SKM-1 (cell line): ENCODE results near the gene CFAP54.
"Not testable (repeated sequence)": the region's sequence is repeated elsewhere in the genome, so short reads cannot be mapped to it uniquely, and the experiment has no call there.

Source experiments
- DNase-seq: peaks from one replicate; lab custom pipeline; 2025; ENCODE audit not compliant: unreplicated experiment; lab: John Stamatoyannopoulos, UW

Gene CFAP54

DNA sequence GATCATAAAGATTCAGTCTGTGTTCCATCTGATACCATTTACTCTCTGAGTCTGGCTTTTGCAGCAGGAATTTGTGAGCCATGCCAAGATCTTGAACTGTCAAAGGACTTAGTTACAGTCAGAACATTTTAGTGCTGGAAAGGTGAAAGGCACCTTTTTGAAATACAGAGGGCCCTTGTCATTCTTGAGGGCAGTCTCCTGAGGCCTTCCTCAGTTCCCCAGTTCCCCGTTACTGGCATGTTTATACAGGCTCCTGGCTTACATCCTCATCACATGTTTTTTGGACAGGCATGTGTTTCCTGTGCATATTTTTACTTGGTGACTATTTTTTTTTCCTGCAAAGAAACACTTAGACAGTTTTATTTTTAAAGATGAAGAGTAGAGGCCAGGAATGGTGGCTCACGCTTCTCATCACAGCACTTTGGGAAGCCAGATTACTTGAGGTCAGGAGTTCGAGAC, 21.0 kb downstream of the CFAP54 start:
- DNase-seq: no peak

GRCh38 chr12:96513166-96513565, 23.8 kb downstream of the CFAP54 start:
- DNase-seq: no peak

DNA sequence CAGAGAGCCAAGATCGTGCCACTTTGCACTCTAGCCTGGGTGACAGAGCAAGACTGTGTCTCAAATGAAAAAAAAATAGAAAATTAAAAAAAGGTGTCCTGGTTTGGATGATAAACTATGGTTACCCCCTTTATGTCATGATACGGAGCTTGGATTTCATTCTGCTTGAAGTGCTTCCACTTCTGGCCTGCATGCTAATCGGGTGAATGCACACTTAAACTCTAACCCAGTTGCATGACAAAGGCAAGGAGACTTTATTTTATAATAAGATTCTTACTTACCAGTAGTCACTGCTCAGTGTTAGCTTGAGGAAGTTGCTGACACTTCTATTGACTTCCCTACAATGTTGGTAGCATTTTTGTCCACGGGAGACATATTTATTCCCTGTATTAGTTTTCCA, 24.3 kb downstream of the CFAP54 start:
- no peak for DNase-seq

- DNase-seq: no peak
Measured at GRCh38 chr12:96514328-96514727, 25.0 kb downstream of the CFAP54 start.

GRCh38 chr12:96516472-96517430, 27.4 kb downstream of the CFAP54 start:
- no peak for DNase-seq

GRCh38 chr12:96520767-96521166, 31.4 kb downstream of the CFAP54 start:
- DNase-seq: no peak

DNA sequence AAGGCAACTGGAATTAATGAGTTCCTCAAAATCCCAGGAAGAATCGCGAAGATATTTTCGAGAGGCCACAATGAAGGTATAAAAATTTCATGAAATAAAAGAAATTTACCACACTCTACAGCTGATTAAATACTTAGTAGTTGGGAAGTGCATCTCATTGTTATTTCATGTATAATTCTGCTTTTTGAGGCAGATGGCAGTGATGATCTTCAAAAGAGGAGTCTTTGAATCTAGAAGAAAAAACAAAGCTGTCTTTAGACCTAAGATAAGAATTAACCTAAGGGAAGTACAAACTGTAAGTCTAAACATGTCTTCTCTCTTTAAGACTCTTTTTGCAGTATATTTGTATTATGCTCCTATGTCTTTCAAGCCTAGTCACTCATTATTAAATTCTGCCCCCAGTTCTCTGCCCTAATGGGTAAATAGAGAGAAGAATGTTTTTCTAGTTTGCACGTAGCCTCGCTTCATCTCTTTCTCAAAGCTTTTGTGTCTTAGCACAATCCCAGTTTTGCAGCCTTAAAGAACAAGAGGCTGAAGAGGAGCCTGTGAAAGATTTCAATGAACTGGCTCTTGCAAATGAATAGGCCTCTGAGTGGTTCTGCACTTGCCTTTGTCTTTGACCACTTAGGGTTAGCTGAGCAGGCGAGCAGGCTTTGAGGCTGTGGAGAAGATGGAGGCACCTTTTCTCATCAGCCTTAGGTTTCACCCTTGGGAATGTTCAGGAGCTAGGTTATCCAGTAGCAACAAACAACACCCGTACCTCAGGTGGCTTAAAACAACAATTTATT, 32.7 kb downstream of the CFAP54 start:
- DNase-seq: no peak

GRCh38 chr12:96522690-96523089, 33.3 kb downstream of the CFAP54 start:
- no peak for DNase-seq

DNA sequence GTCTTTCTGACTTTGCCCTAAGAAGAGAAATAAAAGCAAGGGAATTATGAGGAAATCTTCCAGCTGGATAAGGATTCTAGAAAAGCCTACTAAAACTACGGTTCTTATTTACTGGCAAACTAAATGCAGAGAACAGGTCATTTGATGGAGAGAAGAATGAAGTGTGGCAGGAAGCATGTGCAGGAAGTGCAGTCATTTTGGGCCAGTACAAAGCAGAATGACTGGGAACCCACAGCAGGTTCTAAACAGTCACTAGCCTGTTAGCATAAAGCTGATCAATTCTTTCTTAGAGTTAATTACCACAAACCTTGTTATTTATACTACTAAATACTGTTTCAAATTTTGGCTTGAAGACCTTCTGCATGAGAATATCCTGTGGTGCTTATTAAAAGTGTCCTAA, 36.7 kb downstream of the CFAP54 start:
- no peak for DNase-seq

DNA sequence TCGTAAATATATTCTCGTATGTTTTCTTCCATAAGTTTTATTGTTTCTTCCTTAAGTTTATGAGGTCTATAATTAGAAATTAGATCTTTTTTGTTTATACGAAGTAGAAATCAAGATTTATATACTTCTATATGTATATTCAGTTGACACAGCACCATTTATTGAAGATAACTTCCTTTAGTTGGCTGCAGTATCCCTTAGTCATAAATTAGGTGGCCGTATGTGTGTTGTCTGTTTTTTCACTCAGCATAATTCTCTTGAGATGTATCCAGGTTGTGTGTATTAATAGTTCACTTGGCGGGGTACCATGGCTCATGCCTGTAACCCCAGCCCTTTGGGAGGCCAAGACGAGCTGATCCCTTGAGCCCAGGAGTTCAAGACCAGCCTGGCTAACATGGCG, 40.5 kb downstream of the CFAP54 start:
- DNase-seq: no peak

- DNase-seq: no peak
Measured at GRCh38 chr12:96534339-96534738, 45.0 kb downstream of the CFAP54 start.

- no peak for DNase-seq
Measured at GRCh38 chr12:96548384-96548783, 59.0 kb downstream of the CFAP54 start.

GRCh38 chr12:96549341-96549740, 60.0 kb downstream of the CFAP54 start:
- no peak for DNase-seq

GRCh38 chr12:96570579-96570978, 81.2 kb downstream of the CFAP54 start:
- no peak for DNase-seq

DNA sequence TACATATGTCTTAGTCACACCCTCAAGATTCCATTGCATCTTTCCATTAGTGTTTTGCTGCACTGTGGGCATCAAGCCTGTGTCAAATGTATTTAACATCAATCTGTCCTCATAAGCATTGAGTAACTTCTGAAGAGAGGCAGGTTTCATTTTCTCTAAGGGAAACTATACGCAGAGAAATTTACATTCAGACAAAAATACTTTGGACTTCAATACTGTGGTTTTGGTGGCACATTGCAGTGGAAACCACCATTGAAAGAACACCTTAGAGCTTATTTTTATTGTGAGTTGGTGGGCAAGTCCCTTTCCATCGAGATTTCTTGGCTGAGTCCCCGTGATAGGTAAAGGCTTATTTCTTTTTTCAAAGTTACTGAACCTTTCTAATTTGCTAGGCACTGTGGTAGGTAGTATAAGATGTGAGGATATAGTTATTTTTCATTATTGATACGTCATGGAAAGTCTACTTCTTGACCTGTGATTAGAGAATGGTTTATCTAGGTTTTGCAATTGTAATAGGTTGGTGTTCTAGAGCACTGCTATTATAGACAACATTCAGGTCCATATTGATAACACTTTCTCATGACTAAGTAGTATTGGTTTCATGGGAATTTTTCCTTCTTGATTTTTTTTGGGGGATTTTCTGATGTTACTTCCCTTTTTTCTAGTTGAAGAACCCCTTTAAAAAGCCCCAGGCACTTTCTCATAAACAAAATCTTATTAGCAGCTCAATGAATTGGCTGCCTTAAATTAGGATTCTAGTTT, 81.9 kb downstream of the CFAP54 start:
- no peak for DNase-seq

- DNase-seq: peak; percentile 16
Measured at GRCh38 chr12:96578526-96579125, 89.2 kb downstream of the CFAP54 start.

DNA sequence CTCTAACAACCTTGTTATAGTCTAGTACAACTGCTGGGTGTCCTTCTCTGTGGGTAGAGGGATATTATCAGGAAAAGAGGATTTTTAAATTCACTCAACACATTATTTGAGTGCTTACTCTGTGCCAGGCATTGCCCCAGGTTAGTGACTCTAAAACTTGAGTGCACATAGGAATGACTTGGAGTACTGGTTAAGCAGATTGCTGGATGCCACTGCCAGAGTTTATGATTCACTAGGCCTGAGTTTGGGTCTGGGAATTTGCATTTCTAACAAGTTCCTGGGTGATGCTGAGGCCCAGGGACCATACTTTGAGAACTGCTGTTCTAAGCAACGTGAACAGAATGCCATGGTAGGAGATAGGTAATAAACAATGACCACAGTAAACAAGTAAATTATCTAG, 96.6 kb downstream of the CFAP54 start:
- DNase-seq: no peak

- DNase-seq: no peak
Measured at GRCh38 chr12:96587691-96588090, 98.3 kb downstream of the CFAP54 start.

- no peak for DNase-seq
Measured at GRCh38 chr12:96590970-96591369, 101.6 kb downstream of the CFAP54 start.

- not testable (repeated sequence) for DNase-seq
Measured at GRCh38 chr12:96604374-96604773, 115.0 kb downstream of the CFAP54 start.

DNA sequence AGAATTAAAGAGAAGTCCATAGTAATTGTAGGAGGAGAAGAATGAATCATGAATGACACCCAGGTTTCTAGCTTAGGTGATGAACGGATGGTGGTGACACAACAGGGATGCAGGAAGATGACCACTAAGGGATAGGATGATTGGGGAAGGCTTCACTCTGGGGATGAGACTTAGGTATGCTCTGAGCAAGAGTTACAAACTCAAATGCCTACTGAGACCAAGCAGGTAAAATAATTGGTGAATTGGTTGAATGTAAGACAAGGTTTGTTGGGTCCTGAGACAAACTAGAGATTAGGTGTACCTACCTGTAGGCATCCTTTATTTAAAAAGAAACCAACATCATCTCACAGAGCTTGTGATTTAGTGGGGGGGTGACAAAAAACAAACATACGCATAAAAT, 116.3 kb downstream of the CFAP54 start:
- DNase-seq: no peak
